Omental fat pad (tissue), 4 donors: Measurements from ENCODE around the gene CCDC85B. TPM values are rescaled to one million over a fixed set of nuclear protein-coding genes. Genes with fewer than 3 reads are reported as not detected.

Source experiments
- ATAC-seq: fragments of 150-250 bp; one replicate; pipeline ENCODE4 v1.9.1; 2016; ENCODE audit warnings: mild to moderate bottlenecking, moderate library complexity; ENCODE audit not compliant: low FRiP score
- DNase-seq: peaks from one replicate; pipeline ENCODE4 v3.0.0-alpha.2; 2019; ENCODE audit warnings: low spot score
- CTCF ChIP-seq, 3 donors: fragments of 450-650 bp; IDR thresholded peaks; one replicate each; pipeline ENCODE4 v1.5.1; 2016 to 2017; ENCODE audit warnings: antibody characterized with exemption in 3 of 3, mild to moderate bottlenecking in 3 of 3, moderate library complexity in 2 of 3
- total RNA-seq, 4 donors: library from RNA; depleted of rRNA; stranded (reverse); fragments of >200 nt; gene quantifications; one replicate each; pipeline ENCODE4 v1.1.0, GENCODE V29; 2016

CCDC85B gene
- total RNA-seq, 4 donors from 2014 or later, result 40.2 to 85.9 (median 59.4) TPM

DNA sequence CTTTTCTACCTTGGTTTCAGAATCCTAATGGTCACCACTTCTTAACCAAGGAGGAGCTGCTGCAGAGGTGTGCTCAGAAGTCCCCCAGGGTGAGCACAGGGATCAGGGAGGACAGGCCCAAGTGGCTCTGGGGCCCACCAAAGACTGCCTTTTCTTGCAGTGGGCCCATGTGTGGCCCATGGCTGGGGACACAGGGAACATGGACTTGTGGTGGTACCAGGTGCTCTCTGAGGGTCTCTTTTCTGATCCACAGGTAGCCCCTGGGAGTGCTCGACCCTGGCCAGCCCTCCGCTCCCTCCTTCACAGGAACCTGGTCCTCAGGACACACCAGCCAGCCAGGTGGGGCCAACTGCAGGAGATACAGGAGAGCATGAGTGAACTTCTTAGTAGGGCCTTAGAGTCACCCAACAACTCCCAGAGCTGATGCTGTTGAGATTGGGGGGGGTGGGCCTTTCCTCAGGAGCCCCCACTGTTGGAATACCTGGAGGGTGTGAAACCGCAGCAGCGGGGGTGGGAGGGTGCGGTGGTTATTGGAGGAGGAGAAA lies 28.2 kb upstream of the CCDC85B start:
- ATAC-seq (no peak), DNase-seq (no peak)
- no peak for TF ChIP-seq CTCF (IDR thresholded peaks at IDR 0.05)

DNA sequence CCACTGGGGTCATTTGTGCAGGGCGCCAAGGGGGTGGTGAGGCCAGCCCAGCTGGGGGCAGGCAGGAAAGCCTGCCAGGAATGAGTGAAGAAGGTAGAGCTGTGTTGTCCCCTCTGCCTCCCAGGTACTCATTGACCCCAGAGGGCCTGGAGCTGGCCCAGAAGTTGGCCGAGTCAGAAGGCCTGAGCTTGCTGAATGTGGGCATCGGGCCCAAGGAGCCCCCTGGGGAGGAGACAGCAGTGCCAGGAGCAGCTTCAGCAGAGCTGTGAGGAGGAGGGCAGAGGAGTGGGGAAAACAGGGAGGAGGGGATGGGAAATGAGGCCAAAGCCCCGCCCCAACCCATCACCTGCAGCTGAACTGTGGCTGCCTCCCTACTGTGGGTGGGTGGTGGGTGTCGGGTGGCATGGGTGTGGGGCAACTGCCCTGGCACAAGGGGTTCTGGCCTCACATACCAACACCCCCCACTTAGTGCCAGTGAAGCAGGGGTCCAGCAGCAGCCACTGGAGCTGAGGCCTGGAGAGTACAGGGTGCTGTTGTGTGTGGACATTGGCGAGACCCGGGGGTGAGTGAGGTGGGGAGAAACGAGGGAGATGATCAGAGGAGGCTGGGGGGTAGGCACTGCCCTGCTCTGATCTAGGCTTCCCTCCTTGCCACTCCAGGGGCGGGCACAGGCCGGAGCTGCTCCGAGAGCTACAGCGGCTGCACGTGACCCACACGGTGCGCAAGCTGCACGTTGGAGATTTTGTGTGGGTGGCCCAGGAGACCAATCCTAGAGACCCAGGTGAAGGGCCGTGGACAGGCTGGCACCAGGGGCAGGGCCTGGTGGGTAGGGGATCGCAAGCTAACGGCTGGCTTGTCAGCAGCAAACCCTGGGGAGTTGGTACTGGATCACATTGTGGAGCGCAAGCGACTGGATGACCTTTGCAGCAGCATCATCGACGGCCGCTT lies 27.3 kb upstream of the CCDC85B start:
- DNase-seq (no peak), ATAC-seq (no peak)
- TF ChIP-seq CTCF (IDR thresholded peaks at IDR 0.05), result no peak

GRCh38 chr11:65863889-65864705 lies 26.4 kb upstream of the CCDC85B start:
- ATAC-seq, result no peak
- no peak for TF ChIP-seq CTCF (IDR thresholded peaks at IDR 0.05)
- DNase-seq, result no peak

- no peak for DNase-seq
- TF ChIP-seq CTCF (IDR thresholded peaks at IDR 0.05), result no peak
- ATAC-seq, result no peak
Measured at GRCh38 chr11:65864706-65865471, 25.6 kb upstream of the CCDC85B start.

- DNase-seq (no peak), ATAC-seq (no peak)
- no peak for TF ChIP-seq CTCF (IDR thresholded peaks at IDR 0.05)
Measured at GRCh38 chr11:65865550-65866172, 24.8 kb upstream of the CCDC85B start.
